Mucosa of gallbladder (tissue), 1 donor: ENCODE measurements around the gene APOL4. TPM values are rescaled to one million over a fixed set of nuclear protein-coding genes. Genes with fewer than 3 reads are reported as not detected.

ENCODE experiments used
- DNase-seq: peaks from one replicate; pipeline ENCODE4 v3.0.0-alpha.2; 2020; ENCODE audit warnings: low spot score
- total RNA-seq: library from RNA; stranded (reverse); gene quantifications from one replicate; pipeline ENCODE4 v1.2.1, GENCODE V29; 2021
- donor health status: DM: no; HTN: no; CAD: no.

The APOL4 gene
- total RNA-seq, result 3.4 TPM

GRCh38 chr22:36201630-36202319 is at the start of gene APOL4:
Gene APOL4 (minus strand): TSS chr22:36201809. CDS start chr22:36201734, 75 bp downstream.
- DNase-seq, result peak; percentile 64

- peak; percentile 56 for DNase-seq
Observed at GRCh38 chr22:36250292-36250960, 48.8 kb upstream of the APOL4 start.

GRCh38 chr22:36249160-36249559 is 47.6 kb upstream of the APOL4 start:
- no peak for DNase-seq

- no peak for DNase-seq
Observed at GRCh38 chr22:36247955-36248354, 46.3 kb upstream of the APOL4 start.

- DNase-seq, result no peak
Observed at GRCh38 chr22:36246718-36247117, 45.1 kb upstream of the APOL4 start.

GRCh38 chr22:36245805-36246356 is 44.3 kb upstream of the APOL4 start:
- no peak for DNase-seq

GRCh38 chr22:36244522-36245391 is 43.1 kb upstream of the APOL4 start:
- no peak for DNase-seq

- no peak for DNase-seq
Observed at GRCh38 chr22:36243986-36244385, 42.4 kb upstream of the APOL4 start.

- DNase-seq, result peak; percentile 93
Observed at GRCh38 chr22:36239401-36240171, 38.0 kb upstream of the APOL4 start, which contains the start of gene APOL2. Gene APOL2 (minus strand): TSS chr22:36239527. CDS start chr22:36233162, 6,365 bp downstream.

- DNase-seq, result no peak
Observed at GRCh38 chr22:36239150-36239400, 37.5 kb upstream of the APOL4 start.

- DNase-seq, result no peak
Observed at GRCh38 chr22:36238373-36239149, 37.0 kb upstream of the APOL4 start.

GRCh38 chr22:36237462-36238372 is 36.1 kb upstream of the APOL4 start:
- DNase-seq, result no peak

- no peak for DNase-seq
Observed at GRCh38 chr22:36236388-36237319, 35.0 kb upstream of the APOL4 start.

- DNase-seq, result no peak
Observed at GRCh38 chr22:36235585-36235984, 34.0 kb upstream of the APOL4 start.

- no peak for DNase-seq
Observed at GRCh38 chr22:36234919-36235318, 33.3 kb upstream of the APOL4 start.

- no peak for DNase-seq
Observed at GRCh38 chr22:36234213-36234612, 32.6 kb upstream of the APOL4 start.

GRCh38 chr22:36233796-36234195 is 32.2 kb upstream of the APOL4 start:
- DNase-seq, result no peak

- DNase-seq, result no peak
Observed at GRCh38 chr22:36232715-36233401, 31.2 kb upstream of the APOL4 start.
